HG03520 (cell line): ENCODE measurements around the gene NAA20.

ENCODE experiments used
- ATAC-seq: cut with Tn5 transposase; IDR thresholded peaks from one replicate; pipeline ENCODE4 v1.9.1; 2021; ENCODE audit warnings: mild to moderate bottlenecking, moderate library complexity; ENCODE audit not compliant: unreplicated experiment

Gene NAA20, protein sequence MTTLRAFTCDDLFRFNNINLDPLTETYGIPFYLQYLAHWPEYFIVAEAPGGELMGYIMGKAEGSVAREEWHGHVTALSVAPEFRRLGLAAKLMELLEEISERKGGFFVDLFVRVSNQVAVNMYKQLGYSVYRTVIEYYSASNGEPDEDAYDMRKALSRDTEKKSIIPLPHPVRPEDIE

DNA sequence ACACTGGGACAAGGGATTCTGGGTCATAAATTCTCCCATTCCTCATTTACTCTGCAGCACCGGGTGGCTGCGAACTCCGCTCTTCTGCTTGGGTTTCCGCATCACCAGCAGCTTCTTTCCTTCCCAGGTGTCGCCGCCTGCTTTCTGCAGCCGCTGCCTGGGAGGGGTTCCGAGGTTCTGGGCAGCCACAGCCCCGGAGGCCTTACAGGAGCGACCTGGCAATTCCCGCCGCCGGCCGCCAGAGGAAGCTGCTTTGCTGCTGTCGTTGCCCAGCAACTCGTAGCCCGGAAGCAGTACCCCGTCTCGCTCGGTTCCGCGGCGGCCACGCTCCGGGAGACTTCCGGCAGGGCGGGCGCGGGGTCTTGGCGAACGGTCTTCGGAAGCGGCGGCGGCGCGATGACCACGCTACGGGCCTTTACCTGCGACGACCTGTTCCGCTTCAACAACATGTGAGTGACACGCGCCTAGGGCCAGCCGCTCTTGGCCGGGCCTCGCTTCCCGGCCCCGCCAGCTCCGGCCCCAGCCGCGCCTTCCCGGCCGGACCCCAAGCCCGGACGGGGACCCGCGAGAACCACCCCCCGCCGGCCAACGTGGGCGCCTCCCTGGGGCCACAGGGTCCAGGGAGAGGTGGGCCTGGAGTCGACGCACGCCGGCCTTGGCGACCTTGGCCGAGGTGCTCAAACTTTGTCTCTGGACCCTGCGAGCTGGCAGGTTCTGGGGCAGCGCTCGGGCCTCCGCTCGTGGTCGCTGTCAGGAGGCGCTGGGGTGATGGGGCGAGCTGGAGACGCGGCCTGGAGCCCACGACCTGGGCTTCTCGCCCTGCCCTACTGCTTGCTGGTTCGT lies at the start of gene NAA20:
Gene NAA20, plus strand, starts transcription at position 362 of the 843 bp plus-strand sequence. Its CDS starts 35 bp downstream, at position 397.
- peak; percentile 95 for ATAC-seq

DNA sequence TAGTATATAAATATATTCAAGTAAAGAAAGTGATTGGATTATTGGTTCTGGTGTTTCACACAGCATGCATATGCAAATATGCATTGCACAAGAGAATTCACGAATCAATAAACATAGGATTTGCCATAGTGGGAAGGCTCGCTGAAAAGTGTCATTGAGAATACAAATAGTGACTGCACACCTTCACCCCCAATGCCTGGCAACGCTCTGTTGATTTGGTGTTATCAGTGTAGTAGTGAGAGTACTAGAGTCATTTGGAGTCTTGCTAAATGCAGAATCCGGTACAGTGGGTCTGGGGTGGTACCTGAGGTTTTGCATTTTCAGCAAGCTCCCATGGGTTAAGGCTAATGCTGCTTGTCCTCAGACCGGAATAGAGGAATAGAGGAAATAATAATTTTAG lies 49.7 kb upstream of the NAA20 start:
- ATAC-seq = no peak

DNA sequence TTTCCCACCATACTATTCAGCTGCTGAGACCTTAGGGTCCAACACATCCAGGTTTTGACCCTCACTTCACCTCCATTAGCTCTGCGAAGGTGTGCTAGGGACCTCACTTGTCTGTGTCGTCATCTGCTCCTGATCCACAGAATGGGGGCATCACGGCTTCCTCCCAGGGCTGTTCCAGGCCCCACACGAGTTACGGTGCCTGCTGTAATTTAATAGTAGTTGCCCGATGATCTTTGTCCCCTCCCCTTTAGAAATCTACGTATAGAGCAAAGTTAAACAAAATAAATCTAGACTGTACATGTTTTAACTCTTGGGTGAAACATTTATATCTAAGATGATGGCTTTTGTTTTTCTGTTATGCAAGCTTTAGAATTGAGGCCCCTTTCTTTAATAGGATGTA lies 49.1 kb upstream of the NAA20 start:
- no peak for ATAC-seq

DNA sequence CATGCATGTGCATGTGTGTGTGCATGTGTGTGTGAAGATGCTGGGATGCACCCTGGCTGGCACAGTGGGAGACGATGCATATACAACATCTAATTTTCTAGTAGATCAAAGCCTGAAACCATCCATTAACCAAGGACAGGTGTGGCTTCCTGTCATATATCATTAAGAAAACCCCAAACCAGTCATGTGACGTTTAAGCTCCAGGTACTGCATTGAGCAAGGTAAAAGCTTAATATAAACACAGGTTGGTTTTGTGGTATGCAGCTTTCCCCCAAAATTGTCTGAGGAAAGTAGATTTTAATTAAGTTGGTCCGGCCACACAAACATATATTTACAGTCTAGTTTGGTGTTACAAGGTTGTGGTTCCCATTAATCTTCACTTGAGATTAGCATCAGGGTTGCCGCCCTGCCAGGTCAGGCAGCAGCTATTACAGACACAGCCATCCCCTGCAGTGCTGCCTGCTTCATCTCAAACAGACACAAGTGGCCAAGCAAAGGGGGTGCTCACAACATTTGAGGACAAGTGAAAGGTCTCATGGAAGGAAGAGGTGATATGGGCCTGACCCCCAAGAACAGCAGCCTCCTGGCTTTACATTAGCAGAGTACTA lies 48.6 kb upstream of the NAA20 start:
- no peak for ATAC-seq

DNA sequence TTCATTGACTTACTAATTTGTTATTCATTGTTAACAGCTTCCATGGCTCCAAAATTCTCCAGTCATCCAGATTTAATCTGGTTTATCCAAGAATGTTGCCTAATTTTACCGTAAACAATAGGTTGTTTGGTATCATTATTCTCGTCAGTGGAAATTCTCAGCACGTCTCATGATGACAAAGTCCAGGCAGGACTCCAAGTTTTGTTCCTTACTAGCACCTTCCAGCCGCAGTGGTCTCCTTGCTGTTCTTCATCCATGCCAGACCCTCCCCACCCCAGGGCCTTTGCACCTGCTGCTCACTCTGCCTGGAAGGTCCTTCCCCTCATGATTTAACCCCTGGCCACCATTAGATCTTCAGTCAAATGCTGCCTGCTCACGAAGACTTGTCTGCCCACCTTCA lies 48.1 kb upstream of the NAA20 start:
- no peak for ATAC-seq

DNA sequence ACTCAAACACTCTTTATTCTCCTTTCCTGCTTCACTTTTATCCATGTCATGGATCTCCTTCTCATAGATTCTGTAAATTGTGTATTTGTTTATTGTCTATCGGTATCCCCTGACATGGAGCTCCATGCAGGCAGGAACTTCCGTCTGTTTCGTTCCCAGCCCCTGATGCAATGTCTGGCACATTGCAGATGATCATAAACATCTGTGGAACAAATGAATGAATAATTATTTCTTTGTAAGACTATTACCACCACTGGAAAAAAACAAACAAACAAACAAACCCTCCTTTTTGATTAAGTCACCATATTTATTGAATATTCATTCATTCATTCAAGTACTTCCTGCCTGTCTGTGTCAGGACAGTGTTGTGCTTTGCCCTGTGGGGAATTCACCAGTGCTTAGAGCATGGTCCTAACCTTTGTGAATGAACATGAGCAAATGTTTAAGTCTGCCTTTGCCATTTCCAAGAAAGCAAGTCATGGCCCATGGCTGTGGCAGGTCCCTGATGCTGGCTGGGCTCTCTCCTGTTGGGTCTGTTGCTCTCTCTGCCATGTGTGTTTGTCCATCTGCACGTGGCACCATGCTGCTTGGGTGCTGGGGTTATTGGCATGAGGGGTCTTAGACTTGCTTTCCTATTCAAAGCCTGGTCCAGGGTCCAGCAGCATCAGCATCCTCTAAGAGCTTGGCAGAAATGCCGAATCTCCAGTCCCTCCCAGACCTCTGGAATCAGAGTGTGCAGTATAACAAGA lies 47.5 kb upstream of the NAA20 start:
- no peak for ATAC-seq

DNA sequence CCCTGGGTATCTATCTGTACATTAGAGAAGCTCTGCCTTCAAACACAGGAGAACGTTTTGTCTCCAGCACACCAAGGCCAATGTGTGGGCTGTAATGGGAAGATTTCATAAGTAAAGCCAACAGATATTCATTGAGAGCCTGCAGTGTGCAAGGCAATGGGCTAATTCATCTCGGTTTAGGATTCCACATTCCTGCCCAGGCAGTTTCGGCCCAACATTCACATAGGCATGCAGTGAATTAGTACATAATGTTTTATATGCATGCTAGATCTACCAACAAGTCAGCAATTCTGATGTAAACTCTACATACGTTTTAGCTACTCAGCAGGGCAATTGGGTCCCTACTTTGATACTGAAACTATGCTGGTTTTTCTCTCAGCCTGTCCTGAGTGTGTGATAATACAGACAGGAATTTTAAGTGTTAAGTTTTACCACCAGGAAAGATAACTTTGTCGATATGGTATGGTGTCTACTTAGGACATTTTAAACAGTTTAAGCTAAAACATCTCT lies 46.9 kb upstream of the NAA20 start:
- ATAC-seq = no peak

DNA sequence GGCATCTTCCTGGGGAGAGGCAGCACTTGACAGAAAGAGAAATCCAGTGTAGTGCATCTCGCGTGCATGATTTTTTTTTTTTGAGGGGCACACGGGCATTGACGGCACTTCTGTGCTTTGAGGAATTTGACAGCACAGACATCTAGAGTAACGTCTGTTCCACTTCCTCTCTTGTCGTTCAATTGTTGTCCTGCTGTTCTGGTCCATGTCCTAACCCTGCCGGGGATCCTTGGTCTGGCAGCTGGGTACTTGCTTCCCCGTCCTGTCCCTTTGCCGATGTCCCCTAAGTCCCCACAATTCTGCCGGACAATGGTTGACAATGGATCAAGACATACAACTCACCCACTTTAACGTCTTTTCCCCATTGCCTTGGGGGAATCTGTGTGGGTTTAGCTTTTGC lies 46.0 kb upstream of the NAA20 start:
- no peak for ATAC-seq

DNA sequence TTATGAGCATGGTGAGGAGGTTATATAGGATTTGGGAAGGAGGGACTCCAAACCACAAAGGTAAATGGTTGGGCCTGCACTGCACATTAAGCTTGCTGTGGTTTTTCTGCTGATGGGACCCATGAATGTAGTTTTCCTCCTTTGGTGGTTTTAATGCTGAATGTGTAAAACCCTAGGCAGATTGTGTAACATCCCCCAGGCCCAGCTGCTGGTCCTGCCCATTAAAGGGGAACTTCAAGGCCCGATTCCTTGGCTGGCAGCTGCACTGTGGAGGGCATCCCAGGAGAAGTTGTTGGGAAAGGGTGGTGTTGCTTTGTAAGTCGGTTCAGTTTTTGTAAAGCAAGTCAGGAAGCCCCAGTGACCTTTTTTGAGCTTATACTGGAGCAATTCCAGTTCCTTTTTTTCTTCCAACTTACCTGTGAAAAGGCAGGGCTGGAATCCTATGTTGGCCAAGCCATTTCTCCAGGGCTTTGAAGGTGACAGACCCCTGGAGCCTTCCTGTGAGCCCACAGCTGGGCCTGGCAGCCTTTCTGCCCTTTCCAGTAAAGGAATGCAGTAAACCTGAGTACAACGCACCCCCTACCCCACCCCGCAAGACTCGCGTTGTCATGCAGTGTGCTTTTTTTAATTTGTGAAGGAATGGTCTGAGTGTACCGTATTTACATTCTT lies 43.1 kb upstream of the NAA20 start:
- no peak for ATAC-seq

DNA sequence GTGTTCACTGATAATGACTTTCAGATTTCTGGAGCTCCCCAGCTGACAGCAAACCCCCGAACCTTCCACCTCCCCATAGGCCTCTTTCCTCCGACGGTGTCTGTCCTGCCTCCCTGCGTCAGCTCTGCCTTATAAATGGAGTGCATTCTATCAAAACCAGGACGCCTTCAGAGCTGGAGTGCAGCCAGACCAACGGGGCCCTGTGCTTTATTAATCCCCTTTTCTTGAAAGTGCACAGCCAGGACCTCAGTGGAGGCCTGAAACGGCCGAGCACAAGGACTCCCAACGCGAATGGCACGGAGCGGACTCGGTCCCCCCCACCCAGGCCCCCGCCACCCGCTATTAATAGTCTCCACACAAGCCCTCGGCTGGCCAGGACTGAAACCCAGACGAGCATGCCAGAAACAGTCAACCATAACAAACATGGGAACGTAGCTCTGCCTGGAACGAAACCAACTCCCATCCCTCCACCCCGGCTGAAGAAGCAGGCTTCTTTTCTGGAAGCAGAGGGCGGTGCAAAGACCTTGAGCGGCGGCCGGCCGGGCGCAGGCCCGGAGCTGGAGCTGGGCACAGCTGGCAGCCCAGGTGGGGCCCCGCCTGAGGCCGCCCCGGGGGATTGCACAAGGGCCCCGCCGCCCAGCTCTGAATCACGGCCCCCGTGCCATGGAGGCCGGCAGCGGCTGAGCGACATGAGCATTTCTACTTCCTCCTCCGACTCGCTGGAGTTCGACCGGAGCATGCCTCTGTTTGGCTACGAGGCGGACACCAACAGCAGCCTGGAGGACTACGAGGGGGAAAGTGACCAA lies 42.3 kb upstream of the NAA20 start:
- no peak for ATAC-seq

DNA sequence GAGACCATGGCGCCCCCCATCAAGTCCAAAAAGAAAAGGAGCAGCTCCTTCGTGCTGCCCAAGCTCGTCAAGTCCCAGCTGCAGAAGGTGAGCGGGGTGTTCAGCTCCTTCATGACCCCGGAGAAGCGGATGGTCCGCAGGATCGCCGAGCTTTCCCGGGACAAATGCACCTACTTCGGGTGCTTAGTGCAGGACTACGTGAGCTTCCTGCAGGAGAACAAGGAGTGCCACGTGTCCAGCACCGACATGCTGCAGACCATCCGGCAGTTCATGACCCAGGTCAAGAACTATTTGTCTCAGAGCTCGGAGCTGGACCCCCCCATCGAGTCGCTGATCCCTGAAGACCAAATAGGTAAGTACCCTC lies 41.7 kb upstream of the NAA20 start:
- no peak for ATAC-seq

DNA sequence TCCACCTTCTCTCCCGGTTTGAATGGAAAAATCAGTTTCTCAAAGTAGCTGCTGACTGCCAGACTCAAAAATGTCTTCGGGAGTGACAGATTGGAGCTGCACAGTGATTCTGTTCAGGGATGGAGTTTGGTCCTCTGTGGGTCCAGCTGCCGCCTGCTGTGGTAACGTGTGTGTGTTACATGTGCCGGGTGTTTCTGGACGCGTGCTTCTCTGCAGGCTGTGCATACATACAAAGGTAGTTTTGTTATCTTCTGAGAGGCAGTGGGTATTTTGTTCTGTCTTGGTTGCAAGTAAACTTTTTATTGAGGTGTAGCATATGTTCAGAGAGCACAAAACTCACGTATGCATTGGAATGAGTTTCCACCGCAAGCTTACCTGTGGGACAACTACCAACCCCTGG lies 41.3 kb upstream of the NAA20 start:
- no peak for ATAC-seq

DNA sequence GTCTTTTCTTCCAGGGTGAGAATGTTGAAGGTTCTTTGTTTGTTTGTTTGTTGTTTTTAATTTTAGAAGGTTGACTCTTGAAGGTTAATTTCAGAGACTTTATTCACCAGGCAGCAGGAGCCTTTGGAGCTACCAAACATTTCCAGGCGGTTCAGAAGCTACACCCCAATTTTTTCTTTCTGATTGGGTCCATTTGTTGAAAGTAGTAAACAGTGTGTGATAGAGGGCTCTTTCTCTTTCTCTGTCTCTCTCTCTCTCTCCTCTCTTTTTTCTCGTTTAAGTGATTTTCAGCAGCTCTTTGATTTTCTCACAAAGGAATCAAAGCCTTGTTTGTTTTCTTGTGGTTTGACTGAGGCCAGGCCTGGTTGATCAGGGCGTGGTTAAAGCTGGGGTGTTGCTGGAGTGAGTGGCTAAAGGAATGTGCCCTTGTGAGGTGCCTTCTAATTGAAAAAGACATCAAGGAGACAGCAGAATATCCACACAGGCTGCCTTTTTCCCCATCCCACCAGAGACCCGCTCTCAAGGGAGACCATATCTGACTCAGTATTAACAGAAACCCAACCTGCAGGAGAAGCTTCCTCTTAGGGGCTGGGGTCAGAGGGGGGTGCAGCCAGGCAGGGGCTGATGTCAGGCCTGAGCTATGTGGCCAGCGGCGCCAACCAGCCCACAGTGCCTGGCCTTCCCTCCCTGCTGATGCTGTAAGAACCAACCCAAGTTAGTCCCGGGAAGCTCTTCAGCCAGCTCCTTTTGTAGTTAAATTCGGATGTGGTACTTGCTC lies 40.4 kb upstream of the NAA20 start:
- no peak for ATAC-seq

DNA sequence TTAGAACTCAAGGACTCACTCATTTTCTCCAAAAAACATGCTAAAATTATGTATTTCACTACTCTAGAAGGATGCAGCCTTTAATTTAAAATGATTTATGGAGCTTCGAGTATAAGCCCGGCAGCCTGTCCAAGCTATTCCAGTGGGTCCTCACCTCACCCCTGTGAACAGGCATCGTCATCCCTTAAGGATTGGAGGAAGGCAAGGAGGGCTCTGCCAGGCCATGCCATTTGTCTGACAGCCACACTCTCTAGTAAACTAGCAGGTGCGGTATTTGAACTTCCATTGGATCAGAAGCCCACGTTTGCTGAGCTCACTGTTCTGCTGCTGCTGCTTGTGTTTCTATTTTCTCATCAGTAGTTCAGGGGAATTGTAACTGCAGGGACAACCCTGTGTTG lies 39.8 kb upstream of the NAA20 start:
- no peak for ATAC-seq

DNA sequence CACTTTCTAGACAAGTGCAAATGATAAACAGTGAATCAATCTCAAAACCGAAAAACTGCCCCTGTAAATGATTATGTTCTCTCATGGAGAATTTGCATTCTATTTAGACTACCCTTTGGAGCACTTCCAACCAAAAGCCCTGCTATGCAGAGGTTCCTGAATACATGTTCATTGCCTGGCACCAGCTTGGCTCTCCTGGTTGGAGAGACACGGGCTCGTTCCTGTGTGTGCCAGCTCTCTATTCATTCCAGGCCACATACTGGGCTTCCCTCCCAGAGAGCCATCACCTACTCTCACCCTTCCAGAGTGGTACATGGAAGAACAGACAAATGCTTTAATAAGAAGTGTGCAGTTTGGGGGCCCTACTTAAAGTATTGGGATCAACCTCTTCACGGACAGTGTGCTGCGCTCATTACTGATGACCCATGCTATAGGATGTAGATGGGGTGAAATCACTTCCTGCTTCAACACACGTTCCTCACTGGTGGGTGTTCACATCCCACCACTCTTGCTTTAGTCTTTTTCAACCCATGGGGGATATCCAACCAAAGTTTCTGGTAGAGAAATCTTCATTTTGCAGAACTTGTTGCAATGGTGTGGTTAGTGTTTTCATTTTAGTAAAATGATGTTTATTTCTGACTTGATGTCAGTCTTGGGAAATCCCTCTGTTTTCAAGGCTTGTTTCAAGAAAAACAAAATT lies 38.5 kb upstream of the NAA20 start:
- ATAC-seq = no peak

DNA sequence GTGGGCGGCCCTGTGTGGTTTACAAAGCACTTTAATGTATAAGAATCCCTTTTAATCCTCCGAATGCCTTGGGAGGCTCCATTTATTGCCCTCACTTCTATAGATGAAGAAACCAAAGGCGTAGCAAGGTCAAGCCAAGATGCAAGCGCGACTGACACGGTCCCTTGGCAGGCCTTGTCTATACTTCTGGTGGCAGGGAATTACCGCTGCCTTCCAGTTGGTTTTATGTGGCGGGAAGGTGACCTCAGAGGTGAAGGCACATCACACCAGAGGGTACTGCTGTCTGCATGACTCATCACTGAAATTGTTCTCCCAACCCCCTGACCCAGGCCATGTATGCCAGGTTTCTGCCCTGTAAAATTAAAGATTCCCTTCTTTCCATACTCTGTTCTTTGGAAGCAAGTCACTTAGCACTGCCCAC lies 36.1 kb upstream of the NAA20 start:
- ATAC-seq = no peak

DNA sequence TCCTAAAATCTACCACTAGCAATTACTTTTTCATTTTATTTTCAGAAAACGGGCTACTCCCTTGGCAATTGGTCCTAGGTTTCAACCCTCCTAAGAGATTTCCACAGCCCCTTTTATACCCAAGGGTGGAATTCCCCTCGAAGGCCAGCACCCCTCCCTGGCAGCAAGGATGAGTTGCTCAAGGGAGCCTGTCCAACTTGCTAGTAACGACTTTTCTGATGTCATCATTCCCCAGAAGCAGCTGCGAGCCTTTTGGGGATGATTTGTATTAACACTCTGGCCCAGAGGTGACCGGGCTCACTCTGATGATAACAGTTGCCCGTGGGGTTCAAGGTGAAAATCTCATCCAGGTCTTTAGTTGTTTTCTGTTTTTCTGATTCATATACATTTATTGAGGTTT lies 30.7 kb upstream of the NAA20 start:
- ATAC-seq = no peak

DNA sequence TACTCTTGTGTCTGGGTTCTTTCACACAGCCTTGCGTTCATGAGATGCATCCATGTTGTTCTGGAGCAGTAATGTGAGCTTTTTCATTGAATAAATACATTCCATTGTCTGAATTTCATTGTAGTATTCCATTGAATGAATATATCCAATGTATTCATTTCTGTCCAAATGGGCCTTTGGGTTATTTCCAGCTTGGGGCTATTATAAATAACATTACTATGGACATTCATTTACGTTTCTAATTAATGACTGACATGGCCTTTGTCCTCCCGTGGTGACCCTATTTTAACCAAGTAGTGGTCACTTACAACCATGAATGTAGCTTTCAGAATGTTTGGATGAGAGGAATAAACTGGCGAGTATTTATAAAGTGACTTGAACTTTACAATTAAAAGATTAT lies 30.1 kb upstream of the NAA20 start:
- ATAC-seq = no peak

DNA sequence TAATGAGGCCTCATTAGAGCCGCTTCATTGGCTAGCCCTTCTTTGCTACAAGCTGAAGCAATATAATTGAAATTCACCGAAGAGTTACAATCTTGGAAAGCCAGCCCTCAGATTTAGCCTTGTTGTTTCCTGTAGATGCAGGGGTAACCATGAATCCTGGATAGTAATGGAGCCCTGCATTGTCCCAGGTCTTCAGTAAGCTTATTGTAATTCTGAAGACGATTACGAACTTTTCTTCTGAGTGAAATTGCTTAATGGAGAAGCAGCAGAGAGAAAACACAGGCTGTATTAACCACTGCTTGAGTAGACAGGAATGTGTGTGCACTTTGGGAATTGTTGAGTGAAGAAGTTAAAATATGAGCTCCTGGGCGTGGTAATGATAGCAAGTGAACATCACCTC lies 26.3 kb upstream of the NAA20 start:
- no peak for ATAC-seq
